ENCODE data around the gene GLIPR2. TPM values are rescaled to one million over a fixed set of nuclear protein-coding genes. Genes with fewer than 3 reads are reported as not detected.

GLIPR2 gene
- total and polyA plus RNA-seq, 2 donors (not counting 3 experiments of a cell fraction or from before 2014, with no cell fraction given): 22.0 to 42.4 TPM

DNA sequence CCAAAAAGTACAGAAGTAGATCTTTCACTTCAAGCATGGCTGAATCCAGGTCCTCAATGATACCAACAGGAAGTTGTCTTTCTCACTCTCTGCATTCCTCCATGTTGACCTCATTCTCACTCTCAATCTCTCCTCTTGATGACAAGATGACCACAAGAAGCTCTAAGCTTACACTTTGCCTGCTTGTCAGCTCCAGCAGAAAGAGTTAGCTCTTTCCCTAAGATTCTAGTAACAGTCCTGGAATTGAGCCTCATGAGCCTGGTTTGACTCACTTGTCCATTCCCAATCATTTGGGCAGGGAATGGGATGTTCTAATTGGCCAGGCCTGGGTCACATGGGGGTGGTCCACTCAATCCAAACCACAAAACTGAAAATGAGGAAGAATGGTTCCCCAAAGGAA lies 50.9 kb downstream of the GLIPR2 start:
- no peak overlapping the region for H3K9ac ChIP-seq (replicated peaks; ENCODE audit: extremely low read depth, insufficient read depth, low read length)
- H3K4me3 ChIP-seq (replicated peaks in 1 of 3; ENCODE audit: insufficient read depth in 1 of 3, low read depth in 1 of 3, low read length in 3 of 3): no peak overlapping the region
- no peak overlapping the region for H3K27ac ChIP-seq (ENCODE audit: insufficient read depth, low read depth, low read length)
- no peaks in the 10 kb centered on the region for H3K36me3 ChIP-seq (ENCODE audit: control insufficient read depth in 2 of 2, extremely low read depth in 1 of 2, insufficient read depth in 2 of 2, low read length in 2 of 2)
- intact Hi-C loops (cut with micrococcal nuclease) (no loop called here), dilution Hi-C loops (cut with MboI; ENCODE audit: extremely low pct_ligation_motif_present, low sequenced_read_pairs) (no loop called here)
- ChIA-PET POLR2A (no interaction called here), CTCF (interaction anchor here (0.7 to 3.8 kb wide), 3 partner anchors 14 to 141 kb away, joined by 3 to 19 read pairs (median 4); no protein-coding TSS in a partner anchor)
- no TSS peak for BruUV-seq (replicated peaks)
- DNase-seq (ENCODE audit: low read depth, low spot score) (no peak), FAIRE-seq (no peak)
- no peaks in the 10 kb centered on the region for H3K27me3 ChIP-seq (ENCODE audit: control insufficient read depth in 2 of 2, insufficient read depth in 2 of 2, low read length in 2 of 2)
- peaks cover 17% of the 10 kb centered on the region for H3K79me2 ChIP-seq (ENCODE audit: control insufficient read depth, insufficient read depth, low read length)
- H3K4me2 ChIP-seq (ENCODE audit: insufficient read depth, low read length): no peak overlapping the region
- H4K20me1 ChIP-seq (replicated peaks; ENCODE audit: control insufficient read depth, extremely low read depth, insufficient read depth, low read length): no peaks in the 10 kb centered on the region
- H3K4me1 ChIP-seq (ENCODE audit: control insufficient read depth, extremely low read depth, insufficient read depth, low read length): peaks cover 11% of the 10 kb centered on the region
- TF ChIP-seq FOS (IDR thresholded peaks at IDR 0.05; ENCODE audit: borderline replicate concordance, insufficient read depth, low read length) (no peak), EZH2 (IDR thresholded peaks at IDR 0.05; ENCODE audit: borderline replicate concordance, low read depth, low read length, severe bottlenecking) (no peak), MYC (IDR thresholded peaks at IDR 0.05; ENCODE audit: low read depth, low read length) (no peak), POLR2A (IDR thresholded peaks at IDR 0.05; ENCODE audit: low read depth, low read length) (no peak), POLR2AphosphoS5 (IDR thresholded peaks at IDR 0.05; ENCODE audit: insufficient read depth, low read depth, low read length) (no peak), JUN (IDR thresholded peaks at IDR 0.05; ENCODE audit: borderline replicate concordance, insufficient read depth, insufficient read length, low read depth) (no peak), GATA2 (IDR thresholded peaks at IDR 0.05; ENCODE audit: insufficient read depth, insufficient read length, low read depth, low read length) (no peak)
- TF ChIP-seq, protein P1, sequence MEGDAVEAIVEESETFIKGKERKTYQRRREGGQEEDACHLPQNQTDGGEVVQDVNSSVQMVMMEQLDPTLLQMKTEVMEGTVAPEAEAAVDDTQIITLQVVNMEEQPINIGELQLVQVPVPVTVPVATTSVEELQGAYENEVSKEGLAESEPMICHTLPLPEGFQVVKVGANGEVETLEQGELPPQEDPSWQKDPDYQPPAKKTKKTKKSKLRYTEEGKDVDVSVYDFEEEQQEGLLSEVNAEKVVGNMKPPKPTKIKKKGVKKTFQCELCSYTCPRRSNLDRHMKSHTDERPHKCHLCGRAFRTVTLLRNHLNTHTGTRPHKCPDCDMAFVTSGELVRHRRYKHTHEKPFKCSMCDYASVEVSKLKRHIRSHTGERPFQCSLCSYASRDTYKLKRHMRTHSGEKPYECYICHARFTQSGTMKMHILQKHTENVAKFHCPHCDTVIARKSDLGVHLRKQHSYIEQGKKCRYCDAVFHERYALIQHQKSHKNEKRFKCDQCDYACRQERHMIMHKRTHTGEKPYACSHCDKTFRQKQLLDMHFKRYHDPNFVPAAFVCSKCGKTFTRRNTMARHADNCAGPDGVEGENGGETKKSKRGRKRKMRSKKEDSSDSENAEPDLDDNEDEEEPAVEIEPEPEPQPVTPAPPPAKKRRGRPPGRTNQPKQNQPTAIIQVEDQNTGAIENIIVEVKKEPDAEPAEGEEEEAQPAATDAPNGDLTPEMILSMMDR (IDR thresholded peaks at IDR 0.05; ENCODE audit: extremely low read depth in 1 of 2, insufficient read depth in 1 of 2, low read depth in 1 of 2, low read length in 2 of 2): no peak
- TF ChIP-seq, protein P2, sequence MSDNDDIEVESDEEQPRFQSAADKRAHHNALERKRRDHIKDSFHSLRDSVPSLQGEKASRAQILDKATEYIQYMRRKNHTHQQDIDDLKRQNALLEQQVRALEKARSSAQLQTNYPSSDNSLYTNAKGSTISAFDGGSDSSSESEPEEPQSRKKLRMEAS (IDR thresholded peaks at IDR 0.05; ENCODE audit: insufficient read depth, insufficient read length): no peak
- H3K9me1 ChIP-seq (replicated peaks; ENCODE audit: control insufficient read depth, extremely low read depth, insufficient read depth, low read length): no peaks in the 10 kb centered on the region
- H3K9me3 ChIP-seq (replicated peaks; ENCODE audit: control insufficient read depth, insufficient read depth, low read length): no peaks in the 10 kb centered on the region
- H2AFZ ChIP-seq (ENCODE audit: low read depth, low read length): no peak overlapping the region
